Measurements from ENCODE around the gene ATG16L1. TPM values are rescaled to one million over a fixed set of nuclear protein-coding genes. Genes with fewer than 3 reads are reported as not detected.

Gene ATG16L1
- total and polyA plus RNA-seq, 2 of the 4 experiments (the other 2 are of a cell fraction), result 20.0 to 26.2 TPM

DNA sequence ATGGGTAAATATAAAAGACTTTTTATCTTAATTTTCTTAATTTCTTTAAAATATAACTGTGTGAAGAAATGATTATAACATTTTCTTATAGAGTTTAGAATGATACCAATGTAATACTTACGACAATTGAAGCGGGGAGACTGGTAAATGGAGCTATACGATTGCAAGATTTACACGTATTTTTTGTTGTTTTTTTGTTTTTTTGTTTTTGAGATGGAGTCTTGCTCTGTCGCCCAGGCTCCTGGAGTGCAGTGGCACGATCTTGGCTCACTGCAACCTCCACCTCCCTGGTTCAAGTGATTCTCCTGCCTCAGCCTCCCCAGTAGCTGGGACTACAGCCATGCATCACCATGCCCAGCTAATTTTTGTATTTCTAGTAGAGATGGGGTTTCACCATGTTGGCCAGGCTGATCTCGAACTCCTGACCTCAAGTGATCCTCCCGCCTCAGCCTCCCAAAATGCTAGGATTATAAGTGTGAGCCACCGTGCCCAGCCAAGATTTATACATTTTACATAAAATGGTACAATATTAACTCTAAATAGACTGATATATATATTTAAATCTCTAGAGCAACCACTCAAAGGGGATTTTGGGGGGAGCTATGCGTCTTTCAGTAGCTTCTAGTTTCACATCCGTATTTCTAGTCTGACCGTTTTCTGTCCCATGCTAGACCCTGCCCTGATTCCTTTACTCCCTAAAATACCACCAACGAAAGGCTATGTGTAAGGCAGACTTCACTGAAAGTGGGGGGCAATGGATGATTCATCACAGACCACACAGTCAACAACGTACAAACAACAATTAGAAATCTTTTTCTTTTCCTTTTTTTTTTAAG lies 28.2 kb upstream of the ATG16L1 start:
- no peak overlapping the region for H2BK120ac ChIP-seq (ENCODE audit: low read depth, low read length)
- dilution Hi-C loops (cut with HindIII; ENCODE audit: low sequenced_read_pairs, unreplicated experiment), result no loop called here
- no peak overlapping the region for H3K14ac ChIP-seq (replicated peaks; ENCODE audit: low read depth, low read length)
- no peak overlapping the region for H4K8ac ChIP-seq (ENCODE audit: low read depth in 2 of 2, low read length in 2 of 2)
- H3K36me3 ChIP-seq (ENCODE audit: control insufficient read depth, insufficient read depth, low read length), result no peaks in the 10 kb centered on the region
- H2AK9ac ChIP-seq (replicated peaks; ENCODE audit: low read depth, low read length, poor library complexity), result no peak overlapping the region
- no peak overlapping the region for H2BK20ac ChIP-seq (ENCODE audit: low read depth, low read length)
- H4K5ac ChIP-seq (ENCODE audit: low read depth, low read length), result no peak overlapping the region
- H3K56ac ChIP-seq (ENCODE audit: extremely low read depth, insufficient read depth, low read length), result no peak overlapping the region
- H4K20me1 ChIP-seq (ENCODE audit: insufficient read depth, low read length), result no peaks in the 10 kb centered on the region
- intact Hi-C loops (cut with micrococcal nuclease), result no loop called here
- no peak overlapping the region for H3K4ac ChIP-seq (ENCODE audit: low read depth, low read length)
- no peak overlapping the region for H2BK5ac ChIP-seq (ENCODE audit: low read depth, low read length, poor library complexity, severe bottlenecking)
- no peak overlapping the region for H2BK15ac ChIP-seq (ENCODE audit: low read depth, low read length)
- ChIA-PET POLR2A (ENCODE audit: unreplicated experiment) (no interaction called here), CTCF (interaction anchor here (0.7 kb wide), 1 partner anchor 24 kb away, joined by 4 read pairs; no protein-coding TSS in a partner anchor)
- TF ChIP-seq RCOR1 (IDR thresholded peaks at IDR 0.05; ENCODE audit: insufficient replicate concordance, low read length), result no peak
- no peak for TF ChIP-seq MXI1 (IDR thresholded peaks at IDR 0.05; ENCODE audit: borderline replicate concordance, low read depth, low read length)
- TF ChIP-seq MAFK (IDR thresholded peaks at IDR 0.05; ENCODE audit: low read depth, low read length), result no peak
- no peak for TF ChIP-seq FOS (IDR thresholded peaks at IDR 0.05; ENCODE audit: low read depth, low read length)
- TF ChIP-seq, protein P1, sequence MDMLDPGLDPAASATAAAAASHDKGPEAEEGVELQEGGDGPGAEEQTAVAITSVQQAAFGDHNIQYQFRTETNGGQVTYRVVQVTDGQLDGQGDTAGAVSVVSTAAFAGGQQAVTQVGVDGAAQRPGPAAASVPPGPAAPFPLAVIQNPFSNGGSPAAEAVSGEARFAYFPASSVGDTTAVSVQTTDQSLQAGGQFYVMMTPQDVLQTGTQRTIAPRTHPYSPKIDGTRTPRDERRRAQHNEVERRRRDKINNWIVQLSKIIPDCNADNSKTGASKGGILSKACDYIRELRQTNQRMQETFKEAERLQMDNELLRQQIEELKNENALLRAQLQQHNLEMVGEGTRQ (IDR thresholded peaks at IDR 0.05; ENCODE audit: low read depth, low read length), result no peak
- TF ChIP-seq MAZ (IDR thresholded peaks at IDR 0.05; ENCODE audit: borderline replicate concordance, low read depth, low read length), result no peak
- no peak for TF ChIP-seq RFX5 (IDR thresholded peaks at IDR 0.05; ENCODE audit: low read depth, low read length)
- H3K9me1 ChIP-seq (ENCODE audit: insufficient read depth, low read length), result no peaks in the 10 kb centered on the region
- H3K27me3 ChIP-seq (ENCODE audit: control insufficient read depth, insufficient read depth, low read length), result peaks cover 17% of the 10 kb centered on the region
- H3K23ac ChIP-seq (ENCODE audit: low read depth, low read length), result no peak overlapping the region
- in situ Hi-C loops (cut with MboI; ENCODE audit: low sequenced_read_pairs), result no loop called here
- no peaks in the 10 kb centered on the region for H3K4me1 ChIP-seq (ENCODE audit: control insufficient read depth, insufficient read depth, low read length)
- no peak overlapping the region for H2AFZ ChIP-seq (replicated peaks; ENCODE audit: low read length, poor library complexity)
- H2AK5ac ChIP-seq (ENCODE audit: low read depth, low read length), result no peak overlapping the region
- no TSS peak for BruUV-seq (replicated peaks)
- 0 out of 2 replicates have a peak, but pooled peaks cover 2% of the 10 kb centered on the region for H3K9me3 ChIP-seq (ENCODE audit: control insufficient read depth, insufficient read depth, low read length)
- no peak overlapping the region for H4K91ac ChIP-seq (ENCODE audit: insufficient read depth, low read depth, low read length)
- H3K27ac ChIP-seq (ENCODE audit: insufficient read depth, low read length), result no peak overlapping the region
- ATAC-seq (ENCODE audit: low read depth) (no peak), DNase-seq (no peak)
- WGBS, 2 experiments (ENCODE audit: extremely low coverage in 2 of 2, insufficient read length in 1 of 2), result no CpG with 5 or more reads among the region's 14 CpGs
- H3K9ac ChIP-seq (ENCODE audit: low read depth, low read length), result no peak overlapping the region
- H3K4me2 ChIP-seq (ENCODE audit: low read depth, low read length), result no peak overlapping the region
- H3K79me1 ChIP-seq (ENCODE audit: low read depth in 1 of 2, low read length in 2 of 2), result no peaks in the 10 kb centered on the region
- no peak overlapping the region for H3K4me3 ChIP-seq (ENCODE audit: insufficient read depth, low read depth, low read length)
- no peak overlapping the region for H3K18ac ChIP-seq (ENCODE audit: low read depth, low read length)

All from IMR-90 (cell line).